ENCODE measurements around the gene DEFB125.

Gene DEFB125

GRCh38 chr20:103456-103855 is 16.0 kb downstream of the DEFB125 start:
- TF ChIP-seq MAX (IDR thresholded peaks at IDR 0.05), result no peak
- TF ChIP-seq NFIC (IDR thresholded peaks at IDR 0.05), result no peak
- TF ChIP-seq ZBTB7A (IDR thresholded peaks at IDR 0.05; ENCODE audit: low read depth), result no peak
- TF ChIP-seq FOXM1 (IDR thresholded peaks at IDR 0.05; ENCODE audit: borderline replicate concordance, low read depth), result no peak
- no peak for TF ChIP-seq TEAD4 (IDR thresholded peaks at IDR 0.05)
- no peak for TF ChIP-seq RAD21 (IDR thresholded peaks at IDR 0.05; ENCODE audit: low read depth)
- no peak for TF ChIP-seq EP300 (IDR thresholded peaks at IDR 0.05; ENCODE audit: borderline replicate concordance)
- TF ChIP-seq, protein P1, sequence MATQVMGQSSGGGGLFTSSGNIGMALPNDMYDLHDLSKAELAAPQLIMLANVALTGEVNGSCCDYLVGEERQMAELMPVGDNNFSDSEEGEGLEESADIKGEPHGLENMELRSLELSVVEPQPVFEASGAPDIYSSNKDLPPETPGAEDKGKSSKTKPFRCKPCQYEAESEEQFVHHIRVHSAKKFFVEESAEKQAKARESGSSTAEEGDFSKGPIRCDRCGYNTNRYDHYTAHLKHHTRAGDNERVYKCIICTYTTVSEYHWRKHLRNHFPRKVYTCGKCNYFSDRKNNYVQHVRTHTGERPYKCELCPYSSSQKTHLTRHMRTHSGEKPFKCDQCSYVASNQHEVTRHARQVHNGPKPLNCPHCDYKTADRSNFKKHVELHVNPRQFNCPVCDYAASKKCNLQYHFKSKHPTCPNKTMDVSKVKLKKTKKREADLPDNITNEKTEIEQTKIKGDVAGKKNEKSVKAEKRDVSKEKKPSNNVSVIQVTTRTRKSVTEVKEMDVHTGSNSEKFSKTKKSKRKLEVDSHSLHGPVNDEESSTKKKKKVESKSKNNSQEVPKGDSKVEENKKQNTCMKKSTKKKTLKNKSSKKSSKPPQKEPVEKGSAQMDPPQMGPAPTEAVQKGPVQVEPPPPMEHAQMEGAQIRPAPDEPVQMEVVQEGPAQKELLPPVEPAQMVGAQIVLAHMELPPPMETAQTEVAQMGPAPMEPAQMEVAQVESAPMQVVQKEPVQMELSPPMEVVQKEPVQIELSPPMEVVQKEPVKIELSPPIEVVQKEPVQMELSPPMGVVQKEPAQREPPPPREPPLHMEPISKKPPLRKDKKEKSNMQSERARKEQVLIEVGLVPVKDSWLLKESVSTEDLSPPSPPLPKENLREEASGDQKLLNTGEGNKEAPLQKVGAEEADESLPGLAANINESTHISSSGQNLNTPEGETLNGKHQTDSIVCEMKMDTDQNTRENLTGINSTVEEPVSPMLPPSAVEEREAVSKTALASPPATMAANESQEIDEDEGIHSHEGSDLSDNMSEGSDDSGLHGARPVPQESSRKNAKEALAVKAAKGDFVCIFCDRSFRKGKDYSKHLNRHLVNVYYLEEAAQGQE (IDR thresholded peaks at IDR 0.05; ENCODE audit: low read depth), result no peak
- no peak for TF ChIP-seq CREB1 (IDR thresholded peaks at IDR 0.05; ENCODE audit: low read depth)
- TF ChIP-seq, protein P2, sequence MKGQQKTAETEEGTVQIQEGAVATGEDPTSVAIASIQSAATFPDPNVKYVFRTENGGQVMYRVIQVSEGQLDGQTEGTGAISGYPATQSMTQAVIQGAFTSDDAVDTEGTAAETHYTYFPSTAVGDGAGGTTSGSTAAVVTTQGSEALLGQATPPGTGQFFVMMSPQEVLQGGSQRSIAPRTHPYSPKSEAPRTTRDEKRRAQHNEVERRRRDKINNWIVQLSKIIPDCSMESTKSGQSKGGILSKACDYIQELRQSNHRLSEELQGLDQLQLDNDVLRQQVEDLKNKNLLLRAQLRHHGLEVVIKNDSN (IDR thresholded peaks at IDR 0.05), result no peak
- TF ChIP-seq YY1 (IDR thresholded peaks at IDR 0.05; ENCODE audit: low read depth), result no peak
- TF ChIP-seq TAF1 (IDR thresholded peaks at IDR 0.05; ENCODE audit: low read depth), result no peak
- TF ChIP-seq TCF12 (IDR thresholded peaks at IDR 0.05; ENCODE audit: low read depth), result no peak

DNA sequence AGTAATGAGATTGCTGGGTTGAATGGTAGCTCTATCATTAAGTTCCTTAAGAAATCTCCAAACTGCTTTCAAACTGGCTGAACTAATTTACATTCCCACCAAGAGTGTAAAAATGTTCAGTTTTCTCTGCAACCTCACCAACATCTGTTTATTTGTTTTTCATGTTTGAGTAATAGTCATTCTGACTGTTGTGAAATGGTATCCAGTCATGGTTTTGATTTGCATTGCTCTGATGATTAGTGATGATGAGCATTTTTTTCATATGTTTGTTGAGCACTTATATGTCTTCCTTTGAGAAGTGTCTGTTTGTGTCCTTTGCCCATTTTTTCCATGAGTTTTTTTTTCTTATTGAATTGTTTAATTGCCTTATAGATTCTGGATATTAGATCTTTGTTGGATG is 24.9 kb downstream of the DEFB125 start:
- TF ChIP-seq, protein P2 (IDR thresholded peaks at IDR 0.05), result no peak
- TF ChIP-seq FOXM1 (IDR thresholded peaks at IDR 0.05; ENCODE audit: borderline replicate concordance, low read depth), result no peak
- TF ChIP-seq MAX (IDR thresholded peaks at IDR 0.05), result no peak
- TF ChIP-seq ZBTB7A (IDR thresholded peaks at IDR 0.05; ENCODE audit: low read depth), result no peak
- no peak for TF ChIP-seq CREB1 (IDR thresholded peaks at IDR 0.05; ENCODE audit: low read depth)
- no peak for TF ChIP-seq TEAD4 (IDR thresholded peaks at IDR 0.05)
- TF ChIP-seq NFIC (IDR thresholded peaks at IDR 0.05), result no peak
- TF ChIP-seq TAF1 (IDR thresholded peaks at IDR 0.05; ENCODE audit: low read depth), result no peak
- TF ChIP-seq, protein P1 (IDR thresholded peaks at IDR 0.05; ENCODE audit: low read depth), result no peak
- no peak for TF ChIP-seq TCF12 (IDR thresholded peaks at IDR 0.05; ENCODE audit: low read depth)
- no peak for TF ChIP-seq YY1 (IDR thresholded peaks at IDR 0.05; ENCODE audit: low read depth)
- TF ChIP-seq CEBPB (IDR thresholded peaks at IDR 0.05), result no peak

GRCh38 chr20:117518-117917 is 30.0 kb downstream of the DEFB125 start:
- no peak for TF ChIP-seq EGR1 (IDR thresholded peaks at IDR 0.05)

- peak; percentile 40; the same call in 1 of the 2 replicates for TF ChIP-seq YY1 (IDR thresholded peaks at IDR 0.05; ENCODE audit: low read depth)
These were observed 42.4 kb downstream of the DEFB125 start for GRCh38 chr20:129786-130323.

- TF ChIP-seq MAX (IDR thresholded peaks at IDR 0.05) (no peak), RAD21 (IDR thresholded peaks at IDR 0.05; ENCODE audit: low read depth) (peak; percentile 34; the same call in 1 of the 2 replicates)
These were observed 50.4 kb downstream of the DEFB125 start for GRCh38 chr20:137668-138490.

GRCh38 chr20:142290-142689 is 54.8 kb downstream of the DEFB125 start, which contains the start of gene DEFB126:
Gene DEFB126 (plus strand): TSS chr20:142590. CDS start chr20:142629, 39 bp downstream.
- TF ChIP-seq RAD21 (IDR thresholded peaks at IDR 0.05; ENCODE audit: low read depth), result no peak
- no peak for TF ChIP-seq TAF1 (IDR thresholded peaks at IDR 0.05; ENCODE audit: low read depth)
- no peak for TF ChIP-seq TEAD4 (IDR thresholded peaks at IDR 0.05)
- TF ChIP-seq FOXM1 (IDR thresholded peaks at IDR 0.05; ENCODE audit: borderline replicate concordance, low read depth), result no peak

All from Ishikawa (cell line).